Activated CD4-positive, alpha-beta T cell treated with anti-CD3 and anti-CD28 coated beads, Interleukin-2, Interleukin-4, amounts not matched to agents 100 ng/mL and 50 ng/mL, durations not matched to agents 16 hours and 8 hours (primary cell): ENCODE measurements around the gene NRXN3.

Experiments
- DNase-seq: peaks from one replicate; pipeline ENCODE4 v3.0.0-alpha.2; 2020; ENCODE audit warnings: low spot score

Gene NRXN3

DNA sequence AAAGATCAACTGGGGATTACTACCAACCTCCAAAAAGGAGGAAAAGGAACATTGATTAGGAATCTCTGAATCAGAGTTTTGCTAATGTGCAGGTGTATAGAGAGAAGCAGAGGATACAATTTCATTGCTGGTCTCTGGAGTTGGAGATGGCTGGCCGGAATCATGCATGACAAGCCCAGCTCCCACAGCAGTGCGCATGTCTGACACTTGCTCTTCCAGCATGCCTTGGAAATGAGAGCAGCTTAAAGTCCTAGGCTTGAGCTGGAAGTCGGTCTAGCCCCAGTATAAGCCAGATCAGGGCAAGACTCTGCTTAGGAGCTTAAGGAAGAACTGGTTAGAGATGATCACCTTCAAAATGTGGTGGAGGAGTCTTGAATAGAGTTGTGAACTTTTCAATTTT is 1298.3 kb downstream of the NRXN3 start:
- DNase-seq: no peak

DNA sequence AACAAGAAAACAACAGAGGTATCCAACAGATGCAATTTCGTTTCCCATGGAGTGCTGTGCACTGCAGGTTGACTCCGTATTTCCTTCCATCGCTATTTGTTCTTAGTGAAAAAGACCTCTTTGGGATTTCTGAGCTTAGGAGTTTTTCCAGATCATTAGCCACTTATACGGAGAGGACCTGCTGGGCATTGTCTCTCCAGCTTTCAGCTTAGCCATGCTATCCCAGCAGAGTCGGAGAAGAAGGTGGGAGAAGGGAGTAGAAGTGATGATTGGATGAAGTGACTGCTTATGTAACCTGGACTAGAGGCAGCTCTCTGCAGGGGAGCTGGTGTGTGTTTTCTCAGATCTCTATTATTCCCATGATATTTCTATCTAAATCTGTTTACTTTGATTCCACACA is 1303.5 kb downstream of the NRXN3 start:
- DNase-seq: no peak

DNA sequence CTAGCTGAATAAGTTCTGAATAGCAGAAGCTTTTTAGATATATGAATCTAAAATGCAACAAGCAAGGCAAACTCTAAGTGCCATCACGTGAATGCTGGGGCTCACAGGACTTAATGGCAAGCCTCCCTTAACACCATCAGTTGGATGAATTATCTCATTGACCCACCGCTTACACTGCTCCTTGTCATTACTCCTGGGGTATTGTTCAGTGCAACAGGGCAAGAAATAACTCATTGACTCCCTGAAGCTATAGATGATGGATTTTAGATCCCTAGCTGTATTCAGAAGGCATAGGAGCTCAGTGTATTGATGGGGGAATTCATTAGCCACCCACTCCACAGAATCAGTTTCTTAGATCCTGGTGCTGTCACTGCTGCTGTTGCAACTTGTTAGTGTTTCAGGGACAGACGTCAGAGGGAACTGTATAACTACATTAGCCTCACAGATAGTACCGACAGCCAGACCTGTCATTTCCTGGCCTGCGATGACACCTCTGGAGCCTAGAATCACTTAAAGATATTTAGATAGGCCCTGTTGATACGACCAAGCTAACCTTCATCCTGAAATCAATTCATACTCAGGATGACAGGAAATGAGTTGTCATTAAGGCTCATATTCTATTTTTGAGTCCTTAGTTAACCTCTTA is 1305.8 kb downstream of the NRXN3 start:
- no peak for DNase-seq

DNA sequence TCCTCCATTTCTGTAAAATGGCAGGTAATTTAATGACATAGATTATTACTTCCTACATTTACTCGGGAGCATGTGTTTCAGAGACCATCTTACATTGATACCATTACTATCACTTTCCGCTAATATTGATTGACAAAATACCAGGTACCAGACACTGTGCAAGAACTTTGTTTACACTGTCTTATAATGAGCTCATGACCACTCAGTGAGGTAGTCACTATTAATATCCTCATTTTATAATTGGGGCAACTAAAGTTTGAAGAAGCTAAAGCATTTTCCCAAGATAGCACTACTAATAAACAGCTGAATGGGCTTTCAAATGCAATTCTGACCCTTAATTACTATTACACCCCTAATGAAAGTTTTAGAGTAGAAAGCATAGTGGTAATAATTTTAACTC is 1306.4 kb downstream of the NRXN3 start:
- DNase-seq: no peak

DNA sequence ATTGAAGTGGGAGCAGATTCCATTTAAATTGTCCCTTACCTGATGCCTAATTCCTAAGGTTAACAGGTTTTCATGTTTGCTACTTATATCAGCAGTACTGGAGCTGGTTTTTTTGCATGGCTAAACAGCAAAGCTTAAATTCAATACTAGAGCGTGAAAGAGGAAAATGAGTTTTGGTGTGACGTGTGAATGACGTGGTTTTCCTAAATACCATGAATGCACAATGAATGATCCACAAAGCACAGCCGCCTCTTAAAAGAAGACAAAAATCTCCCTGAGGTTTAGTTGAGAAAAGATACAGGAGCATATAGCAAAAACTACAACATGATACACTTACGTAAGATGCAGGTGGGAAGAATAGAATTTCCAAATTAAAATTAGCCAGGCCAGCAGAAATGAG is 1310.0 kb downstream of the NRXN3 start:
- DNase-seq: no peak

DNA sequence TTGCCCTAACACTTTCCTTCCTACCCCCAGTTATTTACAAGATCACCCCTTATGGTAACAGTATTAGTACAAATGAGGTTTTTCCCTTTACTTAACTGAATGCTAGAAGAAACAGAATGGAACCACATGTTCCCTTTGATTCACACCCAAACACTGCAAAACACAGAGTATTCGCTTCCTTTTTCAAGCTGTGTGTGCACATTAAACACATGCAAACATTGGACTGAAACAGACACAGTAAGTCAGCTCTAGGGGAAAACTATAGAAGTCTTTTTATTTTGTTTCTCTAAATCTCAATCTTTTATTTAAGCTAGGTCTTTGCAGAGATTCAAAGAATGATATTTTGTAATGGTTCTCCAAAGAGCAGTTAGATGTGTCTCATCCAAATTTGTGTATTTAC is 1312.7 kb downstream of the NRXN3 start:
- DNase-seq: no peak

DNA sequence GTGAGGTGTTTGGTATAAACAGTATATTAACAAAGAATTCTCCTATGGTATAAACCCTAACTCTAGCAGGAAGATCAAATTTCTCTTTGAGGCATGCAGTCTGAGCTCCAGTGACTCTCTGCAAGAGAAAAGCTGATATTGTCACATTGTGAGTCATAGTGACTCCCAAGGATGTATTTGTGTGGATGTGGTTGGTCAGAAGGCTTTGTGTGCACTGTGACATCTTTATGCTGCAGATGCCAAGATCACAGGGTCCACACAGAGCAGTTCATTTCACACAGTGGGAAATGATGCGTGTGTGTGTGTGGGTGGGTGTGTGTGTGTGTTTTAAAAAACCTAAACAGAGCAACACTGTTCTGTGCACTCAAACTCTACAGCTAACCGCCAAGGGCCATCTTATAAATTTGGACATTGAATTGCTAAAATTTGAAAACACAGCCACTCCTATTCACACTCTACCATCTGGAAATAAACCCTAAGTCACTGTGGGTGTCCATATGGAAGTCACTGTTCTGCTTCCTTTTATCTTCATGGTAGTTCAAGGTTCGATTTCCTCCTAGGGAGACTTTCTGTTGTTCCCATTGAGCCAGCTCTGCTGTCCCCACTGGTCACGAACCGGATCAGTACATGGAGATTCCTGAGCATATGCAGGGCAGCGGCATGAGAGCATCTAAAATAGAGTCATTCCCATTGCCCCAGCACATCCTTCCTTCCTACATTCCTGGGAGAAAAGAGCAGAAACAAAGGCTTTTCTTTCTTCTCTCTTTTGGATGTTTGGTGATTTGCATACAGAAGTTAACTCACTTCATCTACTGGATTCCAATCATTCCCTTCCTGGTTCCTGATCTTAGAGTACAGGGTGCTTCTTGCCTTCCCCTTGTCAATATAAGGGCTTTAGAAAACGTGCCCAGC is 1313.6 kb downstream of the NRXN3 start:
- no peak for DNase-seq

DNA sequence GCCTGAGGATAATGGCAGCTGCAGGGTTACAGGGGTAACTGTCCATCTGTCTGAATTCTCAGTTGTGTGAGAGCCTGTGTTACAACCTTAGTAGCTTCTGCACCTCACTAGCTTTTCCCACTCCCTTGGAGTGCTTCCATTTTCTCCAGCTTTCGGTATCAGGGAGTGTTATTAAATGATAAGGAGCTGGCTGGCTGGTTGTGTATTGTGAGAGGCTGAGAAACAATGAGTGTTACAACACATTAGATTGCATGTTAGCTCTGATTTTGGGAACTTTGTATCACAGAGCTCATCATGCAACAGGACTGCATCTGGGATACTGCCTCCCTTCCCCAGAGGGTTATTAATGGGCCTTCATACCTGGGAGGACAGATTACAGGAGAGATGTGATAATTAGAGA is 1317.5 kb downstream of the NRXN3 start:
- no peak for DNase-seq

DNA sequence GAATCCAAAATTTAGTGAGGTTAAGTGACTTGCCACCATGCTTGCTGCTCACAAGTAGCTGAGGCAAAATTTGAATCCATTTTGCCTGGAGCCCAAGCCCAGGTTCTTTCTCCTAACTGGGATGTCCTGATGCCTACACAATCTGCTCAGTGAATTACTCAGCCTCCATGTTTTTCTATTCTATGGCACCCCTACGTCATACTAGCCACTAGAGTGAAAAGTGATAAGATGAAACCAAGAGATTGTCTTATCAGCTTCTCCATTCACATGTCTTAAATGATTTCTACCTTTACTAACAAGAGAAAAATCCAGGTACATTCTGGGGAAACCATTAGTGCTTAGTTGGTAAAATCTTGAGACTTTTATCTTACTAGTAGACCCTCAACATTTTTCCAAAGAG is 1321.0 kb downstream of the NRXN3 start:
- no peak for DNase-seq

DNA sequence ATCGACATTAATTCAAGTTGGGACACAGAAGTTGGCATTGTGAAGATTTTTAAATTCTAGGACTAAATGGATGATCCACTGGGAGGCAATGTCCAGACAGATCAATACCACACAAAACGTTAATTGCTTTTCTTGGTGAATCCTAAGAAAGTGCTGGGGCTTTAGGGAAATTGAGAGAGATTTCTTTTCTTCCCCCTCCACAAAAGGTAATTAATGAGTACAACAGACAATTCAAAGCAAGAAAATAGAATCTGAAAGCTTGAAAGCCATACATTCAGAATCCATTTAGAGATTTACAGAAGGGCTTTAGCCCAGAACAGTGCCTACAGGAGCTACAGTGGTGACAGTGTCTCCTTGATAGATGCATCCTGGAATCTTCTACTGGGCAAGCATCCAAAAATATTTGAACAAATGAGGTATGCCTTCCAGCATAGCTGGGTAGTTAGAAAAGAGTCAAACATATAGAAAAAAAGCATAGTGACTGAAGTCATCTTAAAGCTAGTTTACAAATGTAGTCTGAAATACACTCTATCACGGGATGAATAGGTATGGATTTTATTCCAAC is 1323.0 kb downstream of the NRXN3 start:
- DNase-seq: no peak

DNA sequence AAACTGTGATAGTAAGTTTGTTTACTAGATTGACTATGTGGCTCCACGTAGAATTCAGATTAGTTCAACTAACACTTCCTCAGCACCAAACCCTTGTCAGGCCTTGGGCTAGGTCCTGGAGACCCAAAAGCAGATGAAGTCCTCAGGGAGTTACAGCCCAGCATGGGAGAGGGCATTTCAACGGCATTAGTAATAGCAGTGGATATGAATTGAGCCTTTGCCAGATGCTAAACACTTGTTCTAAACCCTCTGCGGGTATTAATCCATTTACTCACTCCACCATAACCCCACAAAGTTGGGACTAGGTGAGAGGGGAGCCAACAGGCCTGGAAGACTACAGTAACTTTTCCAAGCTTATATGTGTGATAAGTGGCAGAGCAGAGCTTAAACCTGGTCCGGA is 1326.5 kb downstream of the NRXN3 start:
- no peak for DNase-seq

DNA sequence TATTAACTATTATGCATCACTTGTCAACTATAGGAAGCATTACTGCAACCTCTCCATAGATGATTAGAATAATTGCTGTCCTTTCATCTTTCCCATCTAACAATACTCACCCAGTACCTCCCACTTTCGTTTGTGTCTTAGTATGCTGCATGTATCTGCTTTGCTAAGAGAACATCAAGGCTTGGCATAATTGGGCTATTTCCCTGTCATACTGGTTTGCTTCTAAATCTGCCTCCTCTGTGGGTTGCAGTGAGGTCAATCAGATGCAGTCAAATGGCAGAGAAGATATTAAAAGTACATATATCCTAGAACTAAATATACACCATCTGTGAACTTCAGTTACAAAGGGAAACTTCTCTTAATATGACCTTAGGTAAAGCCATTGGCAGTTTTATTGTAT is 1330.3 kb downstream of the NRXN3 start:
- no peak for DNase-seq

DNA sequence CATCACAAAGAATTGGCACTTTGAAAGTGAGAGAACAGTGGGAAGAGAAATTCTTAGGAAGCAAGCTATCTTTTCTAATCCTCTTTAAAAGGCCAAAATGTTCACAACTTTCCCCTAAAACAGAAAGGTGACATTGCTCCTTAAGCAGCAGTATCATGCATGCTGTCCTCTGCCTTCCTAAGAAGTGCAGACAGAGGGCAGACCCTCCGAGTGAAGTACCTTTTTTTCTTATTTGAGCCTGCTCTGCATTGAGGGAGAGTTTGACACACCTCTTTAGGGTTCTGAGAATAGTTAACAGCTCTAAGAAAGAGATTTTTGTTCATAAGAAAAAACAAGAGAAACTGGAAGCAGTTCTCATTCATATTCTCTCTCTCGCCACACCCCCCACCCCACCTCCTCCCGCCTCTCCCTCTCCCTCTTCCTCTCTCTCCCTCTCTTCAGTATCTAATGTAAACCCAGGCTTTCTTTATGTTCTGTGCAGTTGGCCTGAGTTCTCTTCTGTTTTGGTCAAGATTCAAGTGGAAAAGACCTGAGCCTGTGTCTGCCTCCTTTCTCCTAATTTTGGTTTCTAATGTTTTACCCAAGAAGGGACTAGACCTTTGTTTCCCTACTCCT is 1332.1 kb downstream of the NRXN3 start:
- no peak for DNase-seq

DNA sequence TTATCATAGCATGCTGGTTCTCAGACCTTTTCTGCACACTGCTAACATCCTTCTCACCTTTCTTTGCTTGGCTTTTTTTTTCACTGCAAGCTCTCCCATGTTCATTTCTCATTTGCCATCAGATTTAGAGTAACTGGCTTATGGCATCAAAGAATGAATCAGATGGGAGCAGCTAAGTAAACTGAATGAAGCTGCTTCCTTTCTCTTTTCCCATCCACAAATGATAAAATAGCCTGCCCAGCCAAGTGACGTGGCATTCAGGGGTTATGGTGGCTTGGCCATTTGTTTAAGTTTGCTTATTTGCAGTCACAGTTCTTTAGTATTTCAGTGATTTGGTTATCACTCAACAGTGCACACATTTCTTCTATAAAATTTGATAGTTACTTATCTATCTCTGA is 1332.6 kb downstream of the NRXN3 start:
- DNase-seq: no peak

DNA sequence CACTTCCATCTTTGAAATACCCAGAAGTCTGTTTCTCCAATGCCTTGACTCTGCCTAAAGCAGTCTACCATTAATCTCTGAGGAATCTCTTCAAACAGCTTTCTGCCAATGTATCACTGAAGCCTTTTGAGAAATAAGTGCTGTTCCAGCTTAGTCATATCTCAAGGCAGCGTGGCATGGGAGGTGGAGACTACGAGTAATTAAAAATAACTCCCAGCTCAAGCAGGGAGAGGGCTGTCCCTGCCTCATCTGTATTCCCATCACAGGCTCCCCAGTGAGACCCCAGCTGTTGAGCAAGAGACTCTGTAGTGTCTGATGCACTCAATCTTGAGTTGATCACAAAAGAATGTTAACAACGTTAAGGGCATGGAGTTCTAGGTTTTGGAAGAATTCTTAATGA is 1340.5 kb downstream of the NRXN3 start:
- DNase-seq: no peak

DNA sequence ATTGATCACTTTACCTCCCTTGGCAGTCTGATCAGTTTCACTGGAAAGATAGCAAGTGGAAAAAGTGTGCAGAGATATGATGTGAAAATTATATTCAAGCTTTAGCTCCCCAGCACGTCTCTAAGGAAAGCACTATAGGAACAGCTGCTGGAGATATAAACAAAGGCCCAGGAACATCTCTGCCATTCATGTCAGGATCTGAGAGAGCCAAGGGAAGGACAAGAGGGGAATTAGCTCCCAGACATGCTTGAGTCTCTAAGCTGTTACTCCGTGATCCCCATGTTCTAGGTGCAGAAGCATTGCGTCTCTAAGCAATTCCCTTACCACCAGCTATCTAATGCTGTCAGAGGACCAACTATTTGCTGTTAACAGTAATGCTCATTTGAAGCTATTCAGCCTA is 1341.0 kb downstream of the NRXN3 start:
- no peak for DNase-seq

DNA sequence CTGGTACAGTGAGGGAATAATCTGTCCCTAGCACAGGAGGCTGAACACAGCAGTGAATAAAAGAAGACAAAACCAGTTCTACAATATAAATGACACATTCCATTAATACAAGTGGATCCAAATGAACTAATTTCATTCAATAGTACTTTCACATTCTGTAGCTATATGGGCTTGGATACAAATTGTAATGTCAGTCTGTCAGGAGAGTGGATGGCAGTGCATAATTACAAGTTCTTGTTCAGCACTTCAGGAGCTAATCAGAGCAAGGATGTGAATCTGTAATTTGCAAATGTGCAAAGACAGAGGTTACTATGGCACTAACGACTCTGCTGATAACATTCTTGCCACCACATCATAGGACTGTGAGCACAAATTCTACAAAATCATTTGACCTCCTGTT is 1343.3 kb downstream of the NRXN3 start:
- no peak for DNase-seq

DNA sequence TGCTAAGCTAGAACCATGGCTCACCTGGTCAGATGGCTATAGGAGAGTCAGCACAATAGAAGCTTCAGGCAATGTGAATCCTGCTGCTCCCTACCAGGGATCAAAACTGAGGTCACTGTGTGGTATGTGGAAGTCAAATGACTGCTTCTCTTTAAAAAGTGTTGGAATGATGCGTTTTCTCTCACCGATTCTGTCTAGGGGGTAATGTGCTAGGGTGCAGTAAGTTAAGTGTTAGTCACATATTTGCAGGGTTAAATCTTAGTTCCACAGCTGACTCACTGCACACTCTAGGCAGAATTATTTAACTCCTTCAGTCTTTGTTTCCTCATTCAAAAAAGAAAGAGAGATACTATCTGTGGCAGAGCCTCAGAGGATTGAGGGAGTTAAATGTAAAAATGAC is 1344.5 kb downstream of the NRXN3 start:
- DNase-seq: no peak

DNA sequence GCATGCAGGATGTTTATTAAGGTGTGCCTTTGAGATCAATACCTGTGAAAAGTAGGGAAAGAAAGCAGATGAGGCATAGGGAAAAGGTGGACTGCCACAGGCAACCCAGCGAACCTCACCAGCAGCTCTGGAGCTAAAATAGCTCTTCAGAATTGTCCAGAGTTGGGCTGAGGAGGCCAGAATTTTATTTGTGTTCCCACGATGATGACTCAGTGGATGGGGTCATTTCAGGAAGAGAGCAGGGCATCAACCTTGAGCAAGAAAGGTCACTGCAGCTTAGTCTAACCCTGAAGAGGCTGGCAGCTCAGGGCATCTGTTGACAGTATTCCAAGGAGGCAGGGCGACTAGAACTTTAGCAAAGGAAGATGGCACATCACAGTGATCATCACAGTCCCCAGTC is 1345.0 kb downstream of the NRXN3 start:
- DNase-seq: no peak

DNA sequence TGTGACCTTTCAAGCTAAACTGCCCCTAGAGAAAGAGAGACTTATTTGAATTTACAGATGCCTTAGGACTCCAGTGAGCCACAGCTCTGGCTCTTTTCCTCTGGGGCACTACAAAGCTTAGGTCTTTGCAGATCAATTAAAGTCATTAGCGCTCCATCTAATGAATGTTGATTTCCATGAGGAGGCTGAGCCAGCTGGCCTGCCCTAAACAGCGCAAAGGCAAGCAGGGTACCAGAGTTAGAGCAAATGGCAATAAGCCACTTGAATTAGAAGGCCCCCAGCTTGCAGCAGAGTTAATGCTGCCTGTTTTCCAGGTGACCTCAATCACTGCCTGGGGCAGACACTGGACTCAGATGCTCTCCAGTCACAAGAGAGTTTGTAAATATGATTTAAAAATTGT is 1345.8 kb downstream of the NRXN3 start:
- no peak for DNase-seq

DNA sequence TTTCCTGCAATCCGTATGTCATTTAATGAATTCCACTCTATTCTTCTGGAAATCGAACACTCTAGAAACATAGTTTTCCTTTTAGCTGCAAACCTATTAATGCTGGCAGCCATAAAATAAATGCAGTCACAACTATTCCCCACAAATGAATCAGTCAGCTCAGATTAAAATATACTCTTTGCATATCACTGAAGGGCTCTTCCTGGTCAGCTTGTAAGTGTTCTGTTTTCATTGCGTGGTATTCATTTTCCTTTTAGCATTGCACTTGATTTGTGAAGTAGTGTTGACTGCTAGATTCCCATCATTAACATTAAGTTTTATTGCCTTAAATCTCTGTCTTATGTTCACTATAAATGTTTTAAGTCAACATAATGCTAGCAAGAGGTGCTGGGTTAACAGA is 1355.2 kb downstream of the NRXN3 start:
- no peak for DNase-seq

DNA sequence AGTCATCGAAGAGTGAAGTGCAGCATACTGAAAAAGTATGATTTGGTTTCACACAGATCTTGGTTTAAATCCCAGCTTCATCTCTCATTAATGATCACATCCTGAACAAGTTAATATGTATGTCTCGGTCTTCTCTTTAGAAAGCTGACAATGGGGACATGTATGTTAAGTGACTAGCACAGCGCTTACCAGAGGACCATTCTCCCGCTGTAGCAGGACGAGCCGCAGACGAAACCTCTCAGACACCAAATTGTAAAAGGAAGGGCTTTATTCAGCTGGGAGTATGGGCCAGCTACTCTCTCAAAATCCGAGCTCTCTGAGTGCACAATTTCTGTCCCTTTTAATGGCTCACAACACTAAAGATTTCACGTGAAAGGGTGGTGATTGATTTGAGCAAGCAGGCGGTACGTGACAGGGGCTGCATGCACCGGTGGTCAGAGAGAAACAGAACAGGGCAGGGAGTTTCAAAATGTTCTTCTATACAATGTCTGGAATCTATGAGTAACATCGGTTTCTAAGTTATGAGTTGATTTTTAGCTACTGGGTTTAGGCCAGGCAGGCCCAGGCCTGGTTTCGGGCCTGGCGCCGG is 1358.7 kb downstream of the NRXN3 start:
- DNase-seq: no peak

DNA sequence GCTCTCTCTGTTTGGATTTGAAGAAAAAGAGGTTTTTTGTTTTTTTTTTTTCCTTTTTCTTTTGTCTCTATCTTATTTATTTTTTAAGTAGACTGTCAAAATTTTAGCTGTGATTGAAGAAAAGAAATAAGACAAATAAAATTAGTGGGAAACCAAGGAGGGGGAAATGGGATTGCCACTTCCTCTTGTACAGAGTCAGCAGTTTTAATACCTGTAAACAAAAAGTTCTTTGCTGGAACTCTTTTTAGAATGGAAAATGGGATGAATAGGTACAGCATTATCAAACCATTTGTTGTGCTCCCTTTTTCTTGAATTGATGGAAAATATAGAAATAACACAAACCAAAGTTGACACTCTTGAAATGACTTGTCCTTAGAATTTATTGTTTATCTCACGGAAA is 1360.4 kb downstream of the NRXN3 start:
- no peak for DNase-seq
